A549 (cell line): ENCODE measurements around the gene NEMF.

Source experiments
- CHD2 ChIP-seq: fragments of 150-350 bp; IDR thresholded peaks from 2 replicates; pipeline ENCODE4 v1.6.1; 2014; ENCODE audit warnings: low read length; ENCODE audit not compliant: partially characterized antibody
- EP300 ChIP-seq, 2 experiments: fragments of >200 bp; sonication (Bioruptor Twin); formaldehyde crosslinking; IDR thresholded peaks; 2 replicates in 1 of 2; 3 replicates in 1 of 2; pipeline ENCODE4 v1.6.1; 2016 to 2017
- FOSL2 ChIP-seq, 2 experiments: fragments of 450-650 bp in 1 of 2; fragments of >200 bp in 1 of 2; sonication (Bioruptor Twin) in 1 of 2; formaldehyde crosslinking; IDR thresholded peaks; 2 replicates each; pipeline versions ENCODE4 v1.5.0 to v1.6.1; 2016 to 2020; ENCODE audit warnings: mild to moderate bottlenecking in 1 of 2, moderate library complexity in 1 of 2
- HEYL ChIP-seq: fragments of 250-450 bp; sonication (Bioruptor Pico); IDR thresholded peaks from 2 replicates; pipeline ENCODE4 v1.8.0; 2021; ENCODE audit warnings: mild to moderate bottlenecking, moderate library complexity
- JUNB ChIP-seq: fragments of >200 bp; sonication (Bioruptor Twin); formaldehyde crosslinking; IDR thresholded peaks from 2 replicates; pipeline ENCODE4 v1.6.1; 2016
- POLR2A ChIP-seq: IDR thresholded peaks from 2 replicates; pipeline ENCODE4 v1.6.1; 2012; ENCODE audit warnings: mild to moderate bottlenecking, low read length
- RFX5 ChIP-seq: fragments of 450-650 bp; IDR thresholded peaks from 2 replicates; pipeline ENCODE4 v1.7.1; 2014; ENCODE audit warnings: antibody characterized with exemption, mild to moderate bottlenecking, moderate library complexity
- RNF2 ChIP-seq: fragments of 200-600 bp; sonication (generic); IDR thresholded peaks from 2 replicates; pipeline ENCODE4 v1.6.1; 2016; ENCODE audit warnings: low read depth, mild to moderate bottlenecking, antibody characterized with exemption, moderate library complexity, borderline replicate concordance
- ZSCAN20 ChIP-seq: fragments of 250-450 bp; sonication (Bioruptor Pico); IDR thresholded peaks from 2 replicates; pipeline ENCODE4 v1.8.0; 2022; ENCODE audit warnings: mild to moderate bottlenecking, moderate library complexity
- TF ChIP-seq, protein P1 (sequence below): fragments of >200 bp; sonication (Bioruptor Twin); formaldehyde crosslinking; IDR thresholded peaks from 3 replicates; pipeline ENCODE4 v1.5.1; 2016
- TF ChIP-seq, protein P2 (sequence below): fragments of 450-650 bp; IDR thresholded peaks from 2 replicates; pipeline ENCODE4 v1.6.1; 2014; ENCODE audit warnings: antibody characterized with exemption
- TF ChIP-seq, protein P3 (sequence below): fragments of 200-600 bp; sonication (generic); IDR thresholded peaks from 2 replicates; pipeline ENCODE4 v1.6.1; 2016; ENCODE audit warnings: antibody characterized with exemption, mild to moderate bottlenecking, moderate library complexity

DNA sequence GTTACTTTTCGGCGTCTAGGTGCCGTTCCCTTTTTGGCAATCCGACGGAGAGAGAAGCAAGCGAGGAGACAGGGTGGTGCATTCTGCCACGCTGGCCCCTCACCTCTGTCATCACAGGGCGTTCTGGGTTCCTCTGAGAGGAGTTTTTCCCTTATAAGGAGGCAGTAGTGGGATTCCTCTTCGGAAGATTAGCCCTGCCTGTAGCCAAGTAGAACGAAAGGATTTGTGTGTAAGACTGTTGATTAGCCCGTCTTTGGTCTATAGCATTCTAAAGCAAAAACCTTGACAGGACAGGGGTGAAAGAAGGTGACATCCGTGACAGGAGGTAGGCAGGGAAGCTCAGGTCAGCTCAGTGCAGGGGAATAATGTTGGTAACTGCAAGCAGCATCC lies 9.1 kb upstream of the NEMF start:
- TF ChIP-seq POLR2A (peak; percentile 25; the same call in 1 of the 2 replicates), CHD2 (no peak), EP300 (IDR thresholded peaks at IDR 0.05) (no peak), RNF2 (no peak), RFX5 (no peak), HEYL (CRISPR knock-in tag) (no peak), FOSL2 (IDR thresholded peaks at IDR 0.05) (no peak), FOSL2 (CRISPR knock-in tag; IDR thresholded peaks at IDR 0.05) (no peak), ZSCAN20 (no peak), JUNB (no peak)
- TF ChIP-seq, protein P1, sequence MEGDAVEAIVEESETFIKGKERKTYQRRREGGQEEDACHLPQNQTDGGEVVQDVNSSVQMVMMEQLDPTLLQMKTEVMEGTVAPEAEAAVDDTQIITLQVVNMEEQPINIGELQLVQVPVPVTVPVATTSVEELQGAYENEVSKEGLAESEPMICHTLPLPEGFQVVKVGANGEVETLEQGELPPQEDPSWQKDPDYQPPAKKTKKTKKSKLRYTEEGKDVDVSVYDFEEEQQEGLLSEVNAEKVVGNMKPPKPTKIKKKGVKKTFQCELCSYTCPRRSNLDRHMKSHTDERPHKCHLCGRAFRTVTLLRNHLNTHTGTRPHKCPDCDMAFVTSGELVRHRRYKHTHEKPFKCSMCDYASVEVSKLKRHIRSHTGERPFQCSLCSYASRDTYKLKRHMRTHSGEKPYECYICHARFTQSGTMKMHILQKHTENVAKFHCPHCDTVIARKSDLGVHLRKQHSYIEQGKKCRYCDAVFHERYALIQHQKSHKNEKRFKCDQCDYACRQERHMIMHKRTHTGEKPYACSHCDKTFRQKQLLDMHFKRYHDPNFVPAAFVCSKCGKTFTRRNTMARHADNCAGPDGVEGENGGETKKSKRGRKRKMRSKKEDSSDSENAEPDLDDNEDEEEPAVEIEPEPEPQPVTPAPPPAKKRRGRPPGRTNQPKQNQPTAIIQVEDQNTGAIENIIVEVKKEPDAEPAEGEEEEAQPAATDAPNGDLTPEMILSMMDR, result no peak
- TF ChIP-seq, protein P2, sequence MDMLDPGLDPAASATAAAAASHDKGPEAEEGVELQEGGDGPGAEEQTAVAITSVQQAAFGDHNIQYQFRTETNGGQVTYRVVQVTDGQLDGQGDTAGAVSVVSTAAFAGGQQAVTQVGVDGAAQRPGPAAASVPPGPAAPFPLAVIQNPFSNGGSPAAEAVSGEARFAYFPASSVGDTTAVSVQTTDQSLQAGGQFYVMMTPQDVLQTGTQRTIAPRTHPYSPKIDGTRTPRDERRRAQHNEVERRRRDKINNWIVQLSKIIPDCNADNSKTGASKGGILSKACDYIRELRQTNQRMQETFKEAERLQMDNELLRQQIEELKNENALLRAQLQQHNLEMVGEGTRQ, result no peak
- TF ChIP-seq, protein P3, sequence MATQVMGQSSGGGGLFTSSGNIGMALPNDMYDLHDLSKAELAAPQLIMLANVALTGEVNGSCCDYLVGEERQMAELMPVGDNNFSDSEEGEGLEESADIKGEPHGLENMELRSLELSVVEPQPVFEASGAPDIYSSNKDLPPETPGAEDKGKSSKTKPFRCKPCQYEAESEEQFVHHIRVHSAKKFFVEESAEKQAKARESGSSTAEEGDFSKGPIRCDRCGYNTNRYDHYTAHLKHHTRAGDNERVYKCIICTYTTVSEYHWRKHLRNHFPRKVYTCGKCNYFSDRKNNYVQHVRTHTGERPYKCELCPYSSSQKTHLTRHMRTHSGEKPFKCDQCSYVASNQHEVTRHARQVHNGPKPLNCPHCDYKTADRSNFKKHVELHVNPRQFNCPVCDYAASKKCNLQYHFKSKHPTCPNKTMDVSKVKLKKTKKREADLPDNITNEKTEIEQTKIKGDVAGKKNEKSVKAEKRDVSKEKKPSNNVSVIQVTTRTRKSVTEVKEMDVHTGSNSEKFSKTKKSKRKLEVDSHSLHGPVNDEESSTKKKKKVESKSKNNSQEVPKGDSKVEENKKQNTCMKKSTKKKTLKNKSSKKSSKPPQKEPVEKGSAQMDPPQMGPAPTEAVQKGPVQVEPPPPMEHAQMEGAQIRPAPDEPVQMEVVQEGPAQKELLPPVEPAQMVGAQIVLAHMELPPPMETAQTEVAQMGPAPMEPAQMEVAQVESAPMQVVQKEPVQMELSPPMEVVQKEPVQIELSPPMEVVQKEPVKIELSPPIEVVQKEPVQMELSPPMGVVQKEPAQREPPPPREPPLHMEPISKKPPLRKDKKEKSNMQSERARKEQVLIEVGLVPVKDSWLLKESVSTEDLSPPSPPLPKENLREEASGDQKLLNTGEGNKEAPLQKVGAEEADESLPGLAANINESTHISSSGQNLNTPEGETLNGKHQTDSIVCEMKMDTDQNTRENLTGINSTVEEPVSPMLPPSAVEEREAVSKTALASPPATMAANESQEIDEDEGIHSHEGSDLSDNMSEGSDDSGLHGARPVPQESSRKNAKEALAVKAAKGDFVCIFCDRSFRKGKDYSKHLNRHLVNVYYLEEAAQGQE, result no peak
